ENCODE measurements around the gene ALK.

Gene ALK

GRCh38 chr2:29455200-29455860 is 466.1 kb downstream of the ALK start:
- no peak overlapping the region for H3K27ac ChIP-seq
- TF ChIP-seq, protein P1, sequence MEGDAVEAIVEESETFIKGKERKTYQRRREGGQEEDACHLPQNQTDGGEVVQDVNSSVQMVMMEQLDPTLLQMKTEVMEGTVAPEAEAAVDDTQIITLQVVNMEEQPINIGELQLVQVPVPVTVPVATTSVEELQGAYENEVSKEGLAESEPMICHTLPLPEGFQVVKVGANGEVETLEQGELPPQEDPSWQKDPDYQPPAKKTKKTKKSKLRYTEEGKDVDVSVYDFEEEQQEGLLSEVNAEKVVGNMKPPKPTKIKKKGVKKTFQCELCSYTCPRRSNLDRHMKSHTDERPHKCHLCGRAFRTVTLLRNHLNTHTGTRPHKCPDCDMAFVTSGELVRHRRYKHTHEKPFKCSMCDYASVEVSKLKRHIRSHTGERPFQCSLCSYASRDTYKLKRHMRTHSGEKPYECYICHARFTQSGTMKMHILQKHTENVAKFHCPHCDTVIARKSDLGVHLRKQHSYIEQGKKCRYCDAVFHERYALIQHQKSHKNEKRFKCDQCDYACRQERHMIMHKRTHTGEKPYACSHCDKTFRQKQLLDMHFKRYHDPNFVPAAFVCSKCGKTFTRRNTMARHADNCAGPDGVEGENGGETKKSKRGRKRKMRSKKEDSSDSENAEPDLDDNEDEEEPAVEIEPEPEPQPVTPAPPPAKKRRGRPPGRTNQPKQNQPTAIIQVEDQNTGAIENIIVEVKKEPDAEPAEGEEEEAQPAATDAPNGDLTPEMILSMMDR (conservative IDR thresholded peaks at IDR 0.05) = no peak

GRCh38 chr2:29452036-29452435 is 469.4 kb downstream of the ALK start:
- TF ChIP-seq, protein P1 (conservative IDR thresholded peaks at IDR 0.05) = no peak

DNA sequence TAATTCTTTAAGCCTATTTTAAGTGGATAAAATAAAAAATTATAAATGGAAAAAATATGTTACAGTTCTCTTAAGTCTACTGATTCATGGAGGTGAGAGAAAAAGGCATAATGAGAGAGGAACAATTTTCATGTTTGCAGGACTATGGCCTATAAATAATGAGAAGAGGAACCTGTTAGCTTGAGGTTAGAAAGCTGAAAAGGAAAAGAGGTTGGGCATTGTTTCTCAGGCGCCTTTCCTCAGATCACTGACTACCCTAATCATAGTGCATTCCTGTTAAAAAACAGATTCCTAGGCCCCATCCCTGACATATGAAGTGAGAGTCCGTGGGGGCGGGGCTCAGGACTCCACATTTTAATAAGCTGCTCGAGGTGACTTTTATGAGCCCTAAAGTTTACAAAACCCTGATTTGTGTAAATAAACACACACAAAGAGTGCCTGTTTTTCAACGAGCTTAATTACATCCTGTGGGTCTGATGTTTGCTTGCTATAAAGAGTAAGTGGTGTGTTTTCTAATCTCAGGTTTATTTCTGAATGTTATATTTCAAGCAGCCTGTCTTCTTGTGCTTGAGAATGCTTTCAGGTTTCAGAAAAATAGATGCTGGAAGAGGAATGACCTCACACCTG is 470.7 kb downstream of the ALK start:
- TF ChIP-seq, protein P1 (conservative IDR thresholded peaks at IDR 0.05) = no peak
- H3K27ac ChIP-seq = peak overlapping the region; percentile 25

More at GRCh38 chr2:29452036-29452435, 469.4 kb downstream of the ALK start:
- no peak overlapping the region for H3K27ac ChIP-seq

GRCh38 chr2:29449499-29449898 is 471.9 kb downstream of the ALK start:
- H3K27ac ChIP-seq = no peak overlapping the region
- TF ChIP-seq, protein P1 (conservative IDR thresholded peaks at IDR 0.05) = no peak

GRCh38 chr2:29448096-29448688 is 473.2 kb downstream of the ALK start:
- TF ChIP-seq, protein P1 (conservative IDR thresholded peaks at IDR 0.05) = no peak
- H3K27ac ChIP-seq = no peak overlapping the region

- TF ChIP-seq, protein P1 (conservative IDR thresholded peaks at IDR 0.05) = no peak
- no peak overlapping the region for H3K27ac ChIP-seq
Observed at GRCh38 chr2:29447513-29447912, 473.9 kb downstream of the ALK start.

DNA sequence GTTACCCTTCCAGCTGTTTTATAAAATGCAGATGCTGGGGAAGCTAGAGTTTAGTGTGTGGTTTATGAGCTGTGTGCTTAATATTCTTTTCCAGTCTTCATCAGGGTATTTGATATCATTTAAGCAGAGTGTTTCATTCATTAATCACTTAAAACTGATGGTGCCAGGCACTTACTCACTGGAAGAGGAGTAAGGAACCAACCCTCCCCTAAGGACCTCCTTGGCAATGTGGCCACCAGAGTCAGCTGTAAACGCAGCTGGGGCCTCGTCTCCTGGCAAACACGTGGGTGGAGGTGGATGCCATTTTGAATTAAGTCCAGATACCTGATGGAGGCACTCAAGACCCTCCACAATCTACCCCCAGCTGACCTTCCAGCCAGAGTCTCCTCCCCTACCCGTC is 474.5 kb downstream of the ALK start:
- no peak overlapping the region for H3K27ac ChIP-seq
- TF ChIP-seq, protein P1 (conservative IDR thresholded peaks at IDR 0.05) = no peak
